HepG2 (cell line): ENCODE data around the gene FGFR3. TPM values are rescaled to one million over a fixed set of nuclear protein-coding genes. Genes with fewer than 3 reads are reported as not detected.

ENCODE experiments used
- AHR ChIP-seq: IDR thresholded peaks from 2 replicates; pipeline ENCODE4 v1.6.1; 2018; ENCODE audit warnings: missing genetic modification reagents, missing compliant biosample characterization
- ARHGAP35 ChIP-seq: sonication (generic); formaldehyde crosslinking; IDR thresholded peaks from 2 replicates; pipeline ENCODE4 v1.9.0; 2022; ENCODE audit warnings: mild to moderate bottlenecking, inconsistent platforms, moderate library complexity, missing genetic modification reagents, borderline replicate concordance
- ARNT2 ChIP-seq: sonication (generic); formaldehyde crosslinking; IDR thresholded peaks from 2 replicates; pipeline ENCODE4 v1.8.0; 2022; ENCODE audit warnings: mild to moderate bottlenecking, low read depth, missing genetic modification reagents, moderate library complexity
- ATF2 ChIP-seq: sonication (generic); formaldehyde crosslinking; IDR thresholded peaks from 2 replicates; pipeline ENCODE4 v1.4.0; 2020; ENCODE audit warnings: missing genetic modification reagents
- CREB1 ChIP-seq, 2 experiments: fragments of 450-650 bp in 1 of 2; IDR thresholded peaks; 2 replicates each; pipeline ENCODE4 v1.6.1; 2016 to 2017; ENCODE audit warnings: control low read depth in 1 of 2, mild to moderate bottlenecking in 1 of 2, missing compliant biosample characterization in 1 of 2, missing genetic modification characterization in 1 of 2
- HCFC1 ChIP-seq: fragments of 150-350 bp; IDR thresholded peaks from 2 replicates; pipeline ENCODE4 v1.6.1; 2014; ENCODE audit warnings: low read depth, low read length
- HNRNPL ChIP-seq: fragments of 200-400 bp; formaldehyde crosslinking; IDR thresholded peaks from 2 replicates; pipeline ENCODE4 v1.6.1; 2017; ENCODE audit warnings: mild to moderate bottlenecking, low read depth, low read length
- KDM5B ChIP-seq: sonication (generic); formaldehyde crosslinking; IDR thresholded peaks from 2 replicates; pipeline ENCODE4 v1.4.0; 2020; ENCODE audit warnings: missing genetic modification reagents, mild to moderate bottlenecking, borderline replicate concordance
- MED8 ChIP-seq: sonication (generic); formaldehyde crosslinking; IDR thresholded peaks from 2 replicates; pipeline ENCODE4 v1.8.1; 2023; ENCODE audit warnings: mild to moderate bottlenecking, missing genetic modification reagents; ENCODE audit not compliant: insufficient replicate concordance
- NFKBIZ ChIP-seq: IDR thresholded peaks from 2 replicates; pipeline ENCODE4 v1.6.1; 2018; ENCODE audit warnings: missing genetic modification reagents, missing compliant biosample characterization
- PHF8 ChIP-seq: sonication (generic); formaldehyde crosslinking; IDR thresholded peaks from 2 replicates; pipeline ENCODE4 v1.5.0; 2020; ENCODE audit warnings: missing genetic modification reagents
- POGZ ChIP-seq: sonication (generic); formaldehyde crosslinking; IDR thresholded peaks from 2 replicates; pipeline ENCODE4 v1.4.0; 2020; ENCODE audit warnings: mild to moderate bottlenecking, missing genetic modification reagents
- RAD21 ChIP-seq: fragments of 450-650 bp; formaldehyde crosslinking; IDR thresholded peaks from 2 replicates; pipeline ENCODE4 v1.5.0; 2020; ENCODE audit warnings: mild to moderate bottlenecking
- RFX1 ChIP-seq: fragments of 450-650 bp; IDR thresholded peaks from 2 replicates; pipeline ENCODE4 v1.6.1; 2017
- RFX5 ChIP-seq: IDR thresholded peaks from 2 replicates; pipeline ENCODE4 v1.6.1; 2011; ENCODE audit warnings: low read depth, low read length, improper control_type of control experiment
- SETDB1 ChIP-seq: sonication (generic); formaldehyde crosslinking; IDR thresholded peaks from 2 replicates; pipeline ENCODE4 v1.5.1; 2020; ENCODE audit warnings: missing genetic modification reagents, mild to moderate bottlenecking, borderline replicate concordance
- TAF1 ChIP-seq: sonication (generic); formaldehyde crosslinking; IDR thresholded peaks from 2 replicates; pipeline ENCODE4 v1.4.0; 2020; ENCODE audit warnings: missing genetic modification reagents
- XRCC5 ChIP-seq: fragments of 200-400 bp; formaldehyde crosslinking; optimal IDR thresholded peaks from 2 replicates; pipeline ENCODE3; 2017; ENCODE audit warnings: mild to moderate bottlenecking, low read length
- ZIK1 ChIP-seq: sonication (generic); formaldehyde crosslinking; IDR thresholded peaks from 2 replicates; pipeline ENCODE4 v1.5.0; 2020; ENCODE audit warnings: mild to moderate bottlenecking, low read depth, missing genetic modification reagents, borderline replicate concordance
- ZNF333 ChIP-seq: sonication (generic); formaldehyde crosslinking; IDR thresholded peaks from 2 replicates; pipeline ENCODE4 v1.4.0; 2020; ENCODE audit warnings: mild to moderate bottlenecking, missing genetic modification reagents, borderline replicate concordance
- ZNF335 ChIP-seq: sonication (generic); formaldehyde crosslinking; IDR thresholded peaks from 2 replicates; pipeline ENCODE4 v1.4.0; 2020; ENCODE audit warnings: missing genetic modification reagents
- ZNF556 ChIP-seq: sonication (generic); formaldehyde crosslinking; IDR thresholded peaks from 2 replicates; pipeline ENCODE4 v1.4.0; 2020; ENCODE audit warnings: mild to moderate bottlenecking, missing genetic modification reagents, borderline replicate concordance
- ZNF557 ChIP-seq: sonication (generic); formaldehyde crosslinking; IDR thresholded peaks from 2 replicates; pipeline ENCODE4 v1.4.0; 2020; ENCODE audit warnings: missing genetic modification reagents
- ZNF577 ChIP-seq: sonication (generic); formaldehyde crosslinking; IDR thresholded peaks from 2 replicates; pipeline ENCODE4 v1.4.0; 2020; ENCODE audit warnings: mild to moderate bottlenecking, low read depth, missing genetic modification reagents, borderline replicate concordance
- ZNF678 ChIP-seq: sonication (generic); formaldehyde crosslinking; IDR thresholded peaks from 2 replicates; pipeline ENCODE4 v1.4.0; 2020; ENCODE audit warnings: mild to moderate bottlenecking, missing genetic modification reagents
- ZNF710 ChIP-seq: sonication (generic); formaldehyde crosslinking; IDR thresholded peaks from 2 replicates; pipeline ENCODE4 v1.5.0; 2020; ENCODE audit warnings: mild to moderate bottlenecking, missing genetic modification reagents, borderline replicate concordance
- ZSCAN5A ChIP-seq: sonication (generic); formaldehyde crosslinking; IDR thresholded peaks from 2 replicates; pipeline ENCODE4 v1.8.0; 2022; ENCODE audit warnings: mild to moderate bottlenecking, missing genetic modification reagents, borderline replicate concordance
- polyA plus RNA-seq, 8 experiments: library from polyadenylated mRNA; depleted of rRNA in 3 of 8; stranded (reverse) in 7 of 8; unstranded in 1 of 8; fragments of >200 nt; fragmentation: Illumina TruSeq in 4 of 8; extraction: Trizol in 4 of 8; gene quantifications; 2 replicates each; pipeline versions ENCODE4 v1.2.1 to v1.2.3, GENCODE V29; 2011 to 2016; ENCODE audit warnings: low read depth in 4 of 8, missing spikeins in 1 of 8, mixed read lengths in 1 of 8; ENCODE audit not compliant: insufficient read depth in 1 of 8
- total RNA-seq, 5 experiments: library from RNA; depleted of rRNA; stranded (reverse); fragments of >200 nt; fragmentation: Illumina TruSeq; extraction: Trizol; gene quantifications; 2 replicates each; pipeline ENCODE4 v1.2.3, GENCODE V29; 2016; ENCODE audit warnings: low read depth in 1 of 5

FGFR3 gene
- total and polyA plus RNA-seq, 2 of the 13 experiments (the other 11 are each of a cell fraction or from before 2014, with no cell fraction given): 103 to 109 TPM

GRCh38 chr4:1762264-1763010 is 30.7 kb upstream of the FGFR3 start (continued):
- TF ChIP-seq ZSCAN5A (no peak), MED8 (CRISPR knock-in tag) (no peak), ZNF710 (CRISPR knock-in tag) (peak; percentile 70; the same call in 1 of the 2 replicates), ZIK1 (CRISPR knock-in tag) (peak; percentile 39; the same call in 1 of the 2 replicates), ZNF556 (CRISPR knock-in tag) (no peak), ZNF557 (CRISPR knock-in tag) (no peak), ZNF333 (CRISPR knock-in tag) (no peak), ATF2 (CRISPR knock-in tag) (no peak), PHF8 (CRISPR knock-in tag) (no peak), ZNF678 (no peak), XRCC5 (no peak), NFKBIZ (CRISPR knock-in tag) (no peak), HCFC1 (no peak), POGZ (CRISPR knock-in tag) (no peak), RFX1 (no peak), KDM5B (CRISPR knock-in tag) (peak; percentile 73; the same call in 1 of the 2 replicates), ARHGAP35 (CRISPR knock-in tag) (no peak), SETDB1 (CRISPR knock-in tag) (no peak), CREB1 (IDR thresholded peaks at IDR 0.05) (no peak), CREB1 (CRISPR knock-in tag; IDR thresholded peaks at IDR 0.05) (no peak), ARNT2 (CRISPR knock-in tag) (0 out of 2 replicates have a peak, but pooled peaks have one; percentile 27), AHR (no peak), RFX5 (no peak), ZNF577 (CRISPR knock-in tag) (no peak), RAD21 (CRISPR knock-in tag) (no peak), ZNF335 (CRISPR knock-in tag) (no peak), HNRNPL (peak; percentile 89; the same call in 1 of the 2 replicates), TAF1 (CRISPR knock-in tag) (no peak)
